IMR-90 (cell line): ENCODE results near the gene TARDBP. TPM values are rescaled to one million over a fixed set of nuclear protein-coding genes. Genes with fewer than 3 reads are reported as not detected.
"Not testable (repeated sequence)": the region's sequence is repeated elsewhere in the genome, so short reads cannot be mapped to it uniquely, and the experiment has no call there.

Experiments used
- ATAC-seq: fragments of 200-7000 bp; cut with Tn5 transposase; 2 replicates; pipeline ENCODE4 v1.9.1; 2020; ENCODE audit warnings: low read depth, mild to moderate bottlenecking, moderate library complexity
- BruUV-seq: library from RNA; stranded (reverse); fragments of 400-500 nt; replicated peaks from 2 replicates; lab custom pipeline; 2021; lab: Mats Ljungman, UMichigan
- CTCF ChIA-PET: fragments of 300-600 bp; formaldehyde crosslinking; extraction: SDS; loops from one replicate; lab custom pipeline; 2021; ENCODE audit warnings: antibody characterized with exemption; lab: Yijun Ruan, JAX
- POLR2A ChIA-PET: fragments of 300-600 bp; sonication (Branson Sonifier 250); formaldehyde crosslinking; loops from one replicate; lab custom pipeline; 2022; ENCODE audit warnings: antibody characterized with exemption; ENCODE audit not compliant: unreplicated experiment; lab: Charles Lee
- DNase-seq: peaks from one replicate; pipeline ENCODE4 v3.0.0; 2013
- H2AFZ ChIP-seq: replicated peaks from 2 replicates; pipeline ENCODE3; 2013; ENCODE audit warnings: low read length, mild to moderate bottlenecking; ENCODE audit not compliant: poor library complexity
- H2AK5ac ChIP-seq: 2 replicates; pipeline ENCODE4 v1.6.1; 2013; ENCODE audit warnings: low read depth, low read length, inconsistent platforms
- H2AK9ac ChIP-seq: replicated peaks from 2 replicates; pipeline ENCODE3; 2013; ENCODE audit warnings: mild to moderate bottlenecking, low read depth, low read length, moderate library complexity; ENCODE audit not compliant: poor library complexity
- H2BK120ac ChIP-seq: 2 replicates; pipeline ENCODE4 v1.6.1; 2013; ENCODE audit warnings: low read depth, low read length, inconsistent platforms
- H2BK15ac ChIP-seq: 3 replicates; pipeline ENCODE4 v1.6.1; 2013; ENCODE audit warnings: low read depth, low read length, inconsistent platforms
- H2BK20ac ChIP-seq: 2 replicates; pipeline ENCODE4 v1.6.1; 2013; ENCODE audit warnings: low read depth, mild to moderate bottlenecking, inconsistent platforms, low read length, moderate library complexity
- H2BK5ac ChIP-seq: 2 replicates; pipeline ENCODE4 v1.6.1; 2013; ENCODE audit warnings: mild to moderate bottlenecking, low read depth, low read length, inconsistent platforms; ENCODE audit not compliant: poor library complexity, severe bottlenecking
- H3K14ac ChIP-seq: replicated peaks from 2 replicates; pipeline ENCODE4 v1.6.1; 2013; ENCODE audit warnings: low read depth, low read length, inconsistent platforms
- H3K18ac ChIP-seq: 2 replicates; pipeline ENCODE4 v1.6.1; 2013; ENCODE audit warnings: low read depth, low read length, control low read depth
- H3K23ac ChIP-seq: 2 replicates; pipeline ENCODE4 v1.6.1; 2013; ENCODE audit warnings: low read depth, low read length, inconsistent platforms
- H3K27ac ChIP-seq: 2 replicates; pipeline ENCODE4 v1.5.1; 2013; ENCODE audit warnings: mild to moderate bottlenecking, control low read depth, low read length; ENCODE audit not compliant: insufficient read depth
- H3K27me3 ChIP-seq: 2 replicates; pipeline ENCODE4 v1.6.1; 2013; ENCODE audit warnings: low read length; ENCODE audit not compliant: control insufficient read depth, insufficient read depth
- H3K36me3 ChIP-seq: 2 replicates; pipeline ENCODE4 v1.6.1; 2013; ENCODE audit warnings: low read length, mixed read lengths; ENCODE audit not compliant: control insufficient read depth, insufficient read depth
- H3K4ac ChIP-seq: 2 replicates; pipeline ENCODE4 v1.6.1; 2013; ENCODE audit warnings: low read depth, low read length, inconsistent platforms
- H3K4me1 ChIP-seq: 2 replicates; pipeline ENCODE4 v1.6.1; 2013; ENCODE audit warnings: low read length, mixed read lengths; ENCODE audit not compliant: control insufficient read depth, insufficient read depth
- H3K4me2 ChIP-seq: 2 replicates; pipeline ENCODE4 v1.6.1; 2013; ENCODE audit warnings: low read depth, mild to moderate bottlenecking, control low read depth, low read length, moderate library complexity
- H3K4me3 ChIP-seq: 2 replicates; pipeline ENCODE4 v1.5.1; 2013; ENCODE audit warnings: low read depth, mild to moderate bottlenecking, control low read depth, low read length, moderate library complexity; ENCODE audit not compliant: insufficient read depth
- H3K56ac ChIP-seq: 2 replicates; pipeline ENCODE4 v1.6.1; 2013; ENCODE audit warnings: low read length, inconsistent platforms; ENCODE audit not compliant: insufficient read depth; ENCODE audit errors: extremely low read depth
- H3K79me1 ChIP-seq, 2 experiments: 2 replicates each; pipeline ENCODE4 v1.6.1; 2013; ENCODE audit warnings: low read length in 2 of 2, inconsistent platforms in 1 of 2, low read depth in 1 of 2
- H3K9ac ChIP-seq: 2 replicates; pipeline ENCODE4 v1.6.1; 2013; ENCODE audit warnings: low read depth, low read length, control low read depth
- H3K9me1 ChIP-seq: 2 replicates; pipeline ENCODE4 v1.6.1; 2013; ENCODE audit warnings: low read length, inconsistent platforms; ENCODE audit not compliant: insufficient read depth
- H3K9me3 ChIP-seq: 2 replicates; pipeline ENCODE4 v1.6.1; 2013; ENCODE audit warnings: low read length; ENCODE audit not compliant: control insufficient read depth, insufficient read depth
- H4K20me1 ChIP-seq: 2 replicates; pipeline ENCODE4 v1.6.1; 2013; ENCODE audit warnings: low read length, inconsistent platforms; ENCODE audit not compliant: insufficient read depth
- H4K5ac ChIP-seq: 2 replicates; pipeline ENCODE4 v1.6.1; 2013; ENCODE audit warnings: mild to moderate bottlenecking, low read depth, low read length, control low read depth
- H4K8ac ChIP-seq, 2 experiments: 2 replicates each; pipeline ENCODE4 v1.6.1; 2013; ENCODE audit warnings: low read depth in 2 of 2, low read length in 2 of 2, control low read depth in 1 of 2, inconsistent platforms in 1 of 2
- H4K91ac ChIP-seq: 2 replicates; pipeline ENCODE4 v1.6.1; 2013; ENCODE audit warnings: low read depth, low read length, inconsistent platforms; ENCODE audit not compliant: insufficient read depth
- SMC3 ChIP-seq: fragments of 150-350 bp; IDR thresholded peaks from 2 replicates; pipeline ENCODE4 v1.6.1; 2016; ENCODE audit warnings: low read depth, mild to moderate bottlenecking, antibody characterized with exemption, low read length, moderate library complexity
- WGBS, 2 experiments: methylation state at CpG; one replicate each; pipeline versions ENCODE4 v1.1.5 to v1.1.7; 2013; ENCODE audit warnings: missing lambda C conversion rate in 2 of 2; ENCODE audit not compliant: insufficient read length in 1 of 2; ENCODE audit errors: extremely low coverage in 2 of 2; 5-methylcytosine and 5-hydroxymethylcytosine counted together
- dilution Hi-C: fragments of 300-500 bp; cut with HindIII; formaldehyde crosslinking; loops from one replicate; pipeline ENCODE4 v1.14.3; 2018; ENCODE audit warnings: low sequenced_read_pairs; ENCODE audit not compliant: unreplicated experiment
- in situ Hi-C: fragments of 300-500 bp; cut with MboI; formaldehyde crosslinking; loops from 3 replicates; pipeline ENCODE4 v1.14.3; 2019; ENCODE audit warnings: low sequenced_read_pairs, inconsistent platforms, mixed read lengths
- intact Hi-C: fragments of 100-400 bp; cut with micrococcal nuclease; formaldehyde crosslinking; loops from 2 replicates; pipeline ENCODE4 v1.10.0; 2022
- polyA plus RNA-seq, 3 experiments: library from polyadenylated mRNA; depleted of rRNA; stranded (reverse); fragments of >200 nt; gene quantifications; 2 replicates each; pipeline ENCODE4 v1.2.3, GENCODE V29; 2012; ENCODE audit warnings: low replicate concordance in 1 of 3
- total RNA-seq: library from RNA; depleted of rRNA; stranded (reverse); fragments of >200 nt; gene quantifications from 2 replicates; pipeline ENCODE4 v1.2.3, GENCODE V29; 2012

The TARDBP gene
- total and polyA plus RNA-seq, 2 of the 4 experiments (the other 2 are of a cell fraction) = 36.7 to 161 TPM

- Histone ChIP-seq H3K27me3 (no peaks in the 10 kb centered on the region; the same call in 1 of the 2 replicates), H3K56ac (no peak within 1 kb of the TSS), H4K8ac (no peak within 1 kb of the TSS), H3K14ac (no peak within 1 kb of the TSS), H4K20me1 (no peaks in the 10 kb centered on the region), H2AK5ac (no peak within 1 kb of the TSS), H3K4me3 (no peak within 1 kb of the TSS), H3K36me3 (no peaks in the 10 kb centered on the region), H3K9me3 (no peaks in the 10 kb centered on the region), H3K18ac (no peak within 1 kb of the TSS), H3K4me2 (no peak within 1 kb of the TSS), H3K4ac (no peak within 1 kb of the TSS), H2BK15ac (no peak within 1 kb of the TSS), H3K9me1 (no peaks in the 10 kb centered on the region), H3K27ac (no peak within 1 kb of the TSS), H2BK20ac (no peak within 1 kb of the TSS), H2BK5ac (no peak within 1 kb of the TSS), H2BK120ac (no peak within 1 kb of the TSS), H3K9ac (no peak within 1 kb of the TSS), H3K79me1 (no peaks in the 10 kb centered on the region), H4K5ac (no peak within 1 kb of the TSS), H3K4me1 (no peaks in the 10 kb centered on the region), H2AK9ac (no peak within 1 kb of the TSS), H2AFZ (peak within 1 kb of the TSS; percentile 33), H3K23ac (no peak within 1 kb of the TSS), H4K91ac (no peak within 1 kb of the TSS)
- dilution Hi-C loops = no loop called here
- 97% methylated on average over 6 of the region's 28 CpGs; no CpG with 5 or more reads in 1 of the 2 experiments for WGBS, 2 experiments
- DNase-seq (no peak), ATAC-seq (no peak)
- intact Hi-C loops = no loop called here
- CTCF ChIA-PET = interaction anchor here (0.8 to 1.6 kb wide), 2 partner anchors 9 kb away, joined by 3 to 5 read pairs; no protein-coding TSS in a partner anchor
- in situ Hi-C loops = no loop called here
- no TSS peak for BruUV-seq
- POLR2A ChIA-PET = no interaction called here
- no peak for TF ChIP-seq SMC3
Observed at GRCh38 chr1:11046625-11047365, 34.3 kb downstream of the TARDBP start, which contains the start of gene MASP2. MASP2 (minus strand) TSS chr1:11047239; CDS start chr1:11047207, 32 bp downstream.

GRCh38 chr1:11051121-11051520 is 38.7 kb downstream of the TARDBP start:
- H2BK5ac ChIP-seq, H4K5ac ChIP-seq, H3K4me1 ChIP-seq, H3K4me3 ChIP-seq, H3K4me2 ChIP-seq, H3K79me1 ChIP-seq, H2AK5ac ChIP-seq, H3K9me1 ChIP-seq, H2BK15ac ChIP-seq, in situ Hi-C loops, DNase-seq, H3K14ac ChIP-seq, H2AFZ ChIP-seq, H3K4ac ChIP-seq, H4K91ac ChIP-seq, H3K56ac ChIP-seq, H2AK9ac ChIP-seq, H3K9me3 ChIP-seq, H2BK20ac ChIP-seq, H3K23ac ChIP-seq, dilution Hi-C loops, H3K27me3 ChIP-seq, ATAC-seq, H3K9ac ChIP-seq, H3K36me3 ChIP-seq, H3K27ac ChIP-seq, H4K8ac ChIP-seq, BruUV-seq, intact Hi-C loops, H2BK120ac ChIP-seq, POLR2A ChIA-PET, H3K18ac ChIP-seq: not testable (repeated sequence)
- H4K20me1 ChIP-seq = peaks cover 21% of the 10 kb centered on the region
- CTCF ChIA-PET = interaction anchor here (1.6 kb wide), 1 partner anchor 14 kb away, joined by 4 read pairs; no protein-coding TSS in a partner anchor
- no CpG with 5 or more reads among the region's 10 CpGs for WGBS, 2 experiments
